K562 (cell line): ENCODE results near the gene ADAT2. TPM values are rescaled to one million over a fixed set of nuclear protein-coding genes. Genes with fewer than 3 reads are reported as not detected.

Experiments
- CBX3 ChIP-seq, 2 experiments: IDR thresholded peaks; 1 replicate in 1 of 2; 2 replicates in 1 of 2; pipeline ENCODE4 v1.6.1; 2012; ENCODE audit warnings: inconsistent platforms in 2 of 2, low read length in 2 of 2, borderline replicate concordance in 1 of 2, control low read depth in 1 of 2
- CBX5 ChIP-seq: IDR thresholded peaks from 2 replicates; pipeline ENCODE4 v1.6.1; 2014; ENCODE audit warnings: low read depth, borderline replicate concordance
- DNMT1 ChIP-seq: fragments of 450-650 bp; IDR thresholded peaks from 2 replicates; pipeline ENCODE4 v1.6.1; 2016; ENCODE audit warnings: antibody characterized with exemption, mild to moderate bottlenecking
- NFIX ChIP-seq: fragments of 250-450 bp; sonication (Bioruptor Pico); IDR thresholded peaks from 2 replicates; pipeline ENCODE4 v1.4.0; 2020; ENCODE audit warnings: low read depth, mild to moderate bottlenecking, moderate library complexity
- STAT5A ChIP-seq: IDR thresholded peaks from 2 replicates; pipeline ENCODE4 v1.6.1; 2012; ENCODE audit warnings: low read length, inconsistent platforms, borderline replicate concordance
- ZNF280A ChIP-seq: fragments of 450-650 bp; IDR thresholded peaks from 2 replicates; pipeline ENCODE4 v1.6.1; 2018; ENCODE audit warnings: mild to moderate bottlenecking, low read depth; ENCODE audit not compliant: partially characterized antibody
- ZNF584 ChIP-seq: fragments of 200-800 bp; sonication (Bioruptor generic); IDR thresholded peaks from 2 replicates; pipeline ENCODE4 v1.6.1; 2016; ENCODE audit warnings: low read depth, mild to moderate bottlenecking, missing genetic modification characterization, missing compliant biosample characterization
- polyA plus RNA-seq, 8 experiments: library from polyadenylated mRNA; depleted of rRNA in 4 of 8; stranded (reverse) in 5 of 8; unstranded in 3 of 8; fragments of >200 nt; fragmentation: Nextera tagmentation in 2 of 8; fragmentation: Illumina TruSeq in 1 of 8; extraction: Ambion mirVana in 2 of 8; extraction: Trizol in 1 of 8; gene quantifications; 2 replicates each; pipeline versions ENCODE4 v1.2.1 to v1.2.3, GENCODE V29; 2011 to 2014; ENCODE audit warnings: inconsistent platforms in 1 of 8, missing spikeins in 1 of 8
- total RNA-seq, 7 experiments: library from RNA; depleted of rRNA in 6 of 7; stranded (reverse); fragments of >200 nt in 6 of 7; fragmentation: Illumina TruSeq in 2 of 7; extraction: Trizol in 2 of 7; gene quantifications; 2 replicates each; pipeline versions ENCODE4 v1.2.1 to v1.2.3, GENCODE V29; 2011 to 2021; ENCODE audit warnings: low replicate concordance in 1 of 7
- TF ChIP-seq, protein P1 (sequence below), 2 experiments: fragments of 150-350 bp in 1 of 2; IDR thresholded peaks; 2 replicates each; pipeline ENCODE4 v1.6.1; 2012 to 2016; ENCODE audit warnings: low read depth in 2 of 2, low read length in 2 of 2, mild to moderate bottlenecking in 1 of 2, moderate library complexity in 1 of 2
- TF ChIP-seq, protein P2 (sequence below): fragments of 250-450 bp; sonication (Bioruptor Pico); IDR thresholded peaks from 2 replicates; pipeline ENCODE4 v1.5.0; 2021; ENCODE audit warnings: mild to moderate bottlenecking, moderate library complexity
- TF ChIP-seq, protein P3 (sequence below): fragments of 250-450 bp; sonication (Bioruptor Pico); IDR thresholded peaks from 2 replicates; pipeline ENCODE4 v1.5.0; 2021
- TF ChIP-seq, protein P4 (sequence below): IDR thresholded peaks from 3 replicates; pipeline ENCODE4 v1.6.1; 2011; ENCODE audit warnings: borderline replicate concordance, mild to moderate bottlenecking, moderate library complexity; ENCODE audit not compliant: insufficient read length; ENCODE audit errors: extremely low read depth

The ADAT2 gene
- total and polyA plus RNA-seq, 9 of the 15 experiments (the other 6 are each of a cell fraction or from before 2014, with no cell fraction given): 13.0 to 62.5 (median 31.7) TPM

- TF ChIP-seq, protein P1, sequence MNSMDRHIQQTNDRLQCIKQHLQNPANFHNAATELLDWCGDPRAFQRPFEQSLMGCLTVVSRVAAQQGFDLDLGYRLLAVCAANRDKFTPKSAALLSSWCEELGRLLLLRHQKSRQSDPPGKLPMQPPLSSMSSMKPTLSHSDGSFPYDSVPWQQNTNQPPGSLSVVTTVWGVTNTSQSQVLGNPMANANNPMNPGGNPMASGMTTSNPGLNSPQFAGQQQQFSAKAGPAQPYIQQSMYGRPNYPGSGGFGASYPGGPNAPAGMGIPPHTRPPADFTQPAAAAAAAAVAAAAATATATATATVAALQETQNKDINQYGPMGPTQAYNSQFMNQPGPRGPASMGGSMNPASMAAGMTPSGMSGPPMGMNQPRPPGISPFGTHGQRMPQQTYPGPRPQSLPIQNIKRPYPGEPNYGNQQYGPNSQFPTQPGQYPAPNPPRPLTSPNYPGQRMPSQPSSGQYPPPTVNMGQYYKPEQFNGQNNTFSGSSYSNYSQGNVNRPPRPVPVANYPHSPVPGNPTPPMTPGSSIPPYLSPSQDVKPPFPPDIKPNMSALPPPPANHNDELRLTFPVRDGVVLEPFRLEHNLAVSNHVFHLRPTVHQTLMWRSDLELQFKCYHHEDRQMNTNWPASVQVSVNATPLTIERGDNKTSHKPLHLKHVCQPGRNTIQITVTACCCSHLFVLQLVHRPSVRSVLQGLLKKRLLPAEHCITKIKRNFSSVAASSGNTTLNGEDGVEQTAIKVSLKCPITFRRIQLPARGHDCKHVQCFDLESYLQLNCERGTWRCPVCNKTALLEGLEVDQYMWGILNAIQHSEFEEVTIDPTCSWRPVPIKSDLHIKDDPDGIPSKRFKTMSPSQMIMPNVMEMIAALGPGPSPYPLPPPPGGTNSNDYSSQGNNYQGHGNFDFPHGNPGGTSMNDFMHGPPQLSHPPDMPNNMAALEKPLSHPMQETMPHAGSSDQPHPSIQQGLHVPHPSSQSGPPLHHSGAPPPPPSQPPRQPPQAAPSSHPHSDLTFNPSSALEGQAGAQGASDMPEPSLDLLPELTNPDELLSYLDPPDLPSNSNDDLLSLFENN (IDR thresholded peaks at IDR 0.05; ENCODE audit: low read depth in 2 of 2, low read length in 2 of 2): no peak; a peak in 1 of 4 replicates
- TF ChIP-seq, protein P2, sequence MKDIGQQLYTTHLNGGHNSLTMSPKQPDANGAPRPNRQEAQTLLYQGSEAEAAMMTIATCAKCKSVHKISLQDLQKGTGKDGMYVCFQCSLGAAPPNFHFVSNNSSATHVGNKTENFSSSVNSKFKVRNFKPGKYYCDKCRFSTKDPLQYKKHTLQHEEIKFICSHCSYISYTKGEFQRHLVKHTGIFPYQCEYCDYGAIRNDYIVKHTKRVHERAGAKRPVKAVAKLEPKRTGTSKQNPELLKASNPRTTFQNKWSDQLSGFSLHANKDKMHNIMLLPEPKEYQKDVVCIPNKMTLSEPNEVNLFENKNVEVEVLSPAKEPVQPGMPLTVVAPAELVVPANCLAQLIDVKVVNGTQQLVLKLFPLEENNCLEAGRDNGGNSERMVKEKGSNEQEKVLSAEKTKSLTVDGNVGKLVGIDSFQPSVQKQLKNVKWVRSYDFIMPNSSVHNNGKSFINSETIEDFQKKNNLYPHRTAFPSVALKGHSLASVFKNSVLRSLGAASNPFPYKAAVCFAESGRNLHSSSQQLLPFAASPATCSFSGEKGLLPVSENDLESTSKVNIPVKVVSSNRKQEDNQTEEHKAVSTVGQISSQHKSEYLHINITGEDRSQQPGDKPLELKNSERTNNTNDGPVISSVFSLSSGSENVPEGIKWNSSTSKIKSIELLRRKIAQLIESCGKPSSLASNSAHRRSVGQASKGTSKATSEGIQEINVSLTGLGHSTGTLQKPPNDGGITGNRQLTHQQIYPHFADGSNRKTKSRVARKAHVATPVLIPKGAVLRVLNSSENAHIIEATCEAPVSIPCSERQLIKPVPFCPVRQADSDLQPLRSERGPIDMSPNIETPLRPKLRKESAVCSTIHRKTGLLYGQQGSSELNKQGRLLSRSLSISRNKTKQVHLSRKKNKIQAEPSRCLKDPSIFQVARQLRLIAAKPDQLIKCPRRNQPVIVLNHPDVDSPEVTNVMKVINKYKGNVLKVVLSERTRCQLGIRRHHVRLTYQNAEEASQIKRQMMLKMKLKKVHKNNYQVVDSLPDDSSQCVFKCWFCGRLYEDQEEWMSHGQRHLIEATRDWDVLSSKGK (CRISPR knock-in tag): no peak
- no peak for TF ChIP-seq NFIX
- TF ChIP-seq ZNF584 (CRISPR knock-in tag): no peak
- TF ChIP-seq CBX5: 0 out of 2 replicates have a peak, but pooled peaks have one; percentile 39
- TF ChIP-seq STAT5A: peak; percentile 24; the same call in 1 of the 2 replicates
- no peak; the same call in 1 of the 2 replicates for TF ChIP-seq DNMT1
- TF ChIP-seq, protein P3, sequence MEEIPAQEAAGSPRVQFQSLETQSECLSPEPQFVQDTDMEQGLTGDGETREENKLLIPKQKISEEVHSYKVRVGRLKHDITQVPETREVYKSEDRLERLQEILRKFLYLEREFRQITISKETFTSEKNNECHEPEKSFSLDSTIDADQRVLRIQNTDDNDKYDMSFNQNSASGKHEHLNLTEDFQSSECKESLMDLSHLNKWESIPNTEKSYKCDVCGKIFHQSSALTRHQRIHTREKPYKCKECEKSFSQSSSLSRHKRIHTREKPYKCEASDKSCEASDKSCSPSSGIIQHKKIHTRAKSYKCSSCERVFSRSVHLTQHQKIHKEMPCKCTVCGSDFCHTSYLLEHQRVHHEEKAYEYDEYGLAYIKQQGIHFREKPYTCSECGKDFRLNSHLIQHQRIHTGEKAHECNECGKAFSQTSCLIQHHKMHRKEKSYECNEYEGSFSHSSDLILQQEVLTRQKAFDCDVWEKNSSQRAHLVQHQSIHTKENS: no peak
- TF ChIP-seq ZNF280A: no peak
- TF ChIP-seq CBX3 (IDR thresholded peaks at IDR 0.05; ENCODE audit: borderline replicate concordance in 1 of 2, low read length in 2 of 2): peak in 1 of 2 experiments; percentile 93; a peak in 1 of 3 replicates
- TF ChIP-seq, protein P4, sequence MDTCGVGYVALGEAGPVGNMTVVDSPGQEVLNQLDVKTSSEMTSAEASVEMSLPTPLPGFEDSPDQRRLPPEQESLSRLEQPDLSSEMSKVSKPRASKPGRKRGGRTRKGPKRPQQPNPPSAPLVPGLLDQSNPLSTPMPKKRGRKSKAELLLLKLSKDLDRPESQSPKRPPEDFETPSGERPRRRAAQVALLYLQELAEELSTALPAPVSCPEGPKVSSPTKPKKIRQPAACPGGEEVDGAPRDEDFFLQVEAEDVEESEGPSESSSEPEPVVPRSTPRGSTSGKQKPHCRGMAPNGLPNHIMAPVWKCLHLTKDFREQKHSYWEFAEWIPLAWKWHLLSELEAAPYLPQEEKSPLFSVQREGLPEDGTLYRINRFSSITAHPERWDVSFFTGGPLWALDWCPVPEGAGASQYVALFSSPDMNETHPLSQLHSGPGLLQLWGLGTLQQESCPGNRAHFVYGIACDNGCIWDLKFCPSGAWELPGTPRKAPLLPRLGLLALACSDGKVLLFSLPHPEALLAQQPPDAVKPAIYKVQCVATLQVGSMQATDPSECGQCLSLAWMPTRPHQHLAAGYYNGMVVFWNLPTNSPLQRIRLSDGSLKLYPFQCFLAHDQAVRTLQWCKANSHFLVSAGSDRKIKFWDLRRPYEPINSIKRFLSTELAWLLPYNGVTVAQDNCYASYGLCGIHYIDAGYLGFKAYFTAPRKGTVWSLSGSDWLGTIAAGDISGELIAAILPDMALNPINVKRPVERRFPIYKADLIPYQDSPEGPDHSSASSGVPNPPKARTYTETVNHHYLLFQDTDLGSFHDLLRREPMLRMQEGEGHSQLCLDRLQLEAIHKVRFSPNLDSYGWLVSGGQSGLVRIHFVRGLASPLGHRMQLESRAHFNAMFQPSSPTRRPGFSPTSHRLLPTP: no peak
Observed at GRCh38 chr6:143450453-143451371, at the start of gene ADAT2, which contains the start of gene PEX3 (continued).
